Smooth muscle cell of the brain vasculature (primary cell): ENCODE results near the gene MAEA.

Experiments used
- DNase-seq: peaks from one replicate; pipeline ENCODE4 v3.0.0-alpha.2; 2012; ENCODE audit warnings: low read depth, low spot score

The MAEA gene

DNA sequence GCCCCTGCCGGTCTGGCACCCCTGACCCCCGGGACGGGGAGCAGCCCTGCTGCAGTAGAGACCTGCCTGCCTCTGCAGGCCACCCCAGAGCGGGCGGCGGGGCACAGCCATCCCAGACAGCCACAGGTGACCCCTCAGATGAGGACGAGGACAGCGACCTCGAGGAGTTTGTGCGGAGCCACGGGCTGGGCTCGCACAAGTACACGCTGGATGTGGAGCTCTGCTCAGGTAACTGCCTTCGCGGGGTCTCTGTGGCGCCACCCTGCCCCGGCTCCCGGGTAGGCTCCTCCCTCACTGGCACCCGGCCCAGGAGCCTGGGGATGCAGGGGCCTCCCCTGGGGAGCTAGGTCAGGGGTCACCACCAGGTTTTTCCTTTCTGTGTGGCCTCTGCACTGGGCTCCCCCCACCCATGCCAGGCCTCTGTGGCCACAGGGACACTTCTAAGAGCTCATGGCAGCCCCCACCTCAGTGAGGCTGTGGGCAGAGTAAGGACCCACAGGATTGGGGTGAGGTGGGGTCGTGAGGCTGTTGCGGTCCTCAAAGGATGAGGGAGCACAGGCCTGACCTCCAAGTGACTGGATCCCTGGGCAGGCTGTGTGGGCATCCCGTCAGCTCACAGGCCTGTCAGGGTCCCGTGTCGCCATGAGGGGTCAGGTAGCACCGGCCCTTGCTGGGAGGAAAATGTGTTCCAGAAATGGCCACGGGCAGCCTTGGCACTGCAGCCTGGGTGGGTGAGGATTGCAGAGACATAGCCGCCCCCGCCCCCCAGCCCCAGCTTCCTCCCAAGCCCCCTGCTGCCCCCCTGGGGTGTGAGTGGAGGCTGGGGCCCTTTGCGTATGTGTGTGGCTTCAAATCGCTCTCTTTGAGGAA is 63.7 kb downstream of the MAEA start:
- no peak for DNase-seq

DNA sequence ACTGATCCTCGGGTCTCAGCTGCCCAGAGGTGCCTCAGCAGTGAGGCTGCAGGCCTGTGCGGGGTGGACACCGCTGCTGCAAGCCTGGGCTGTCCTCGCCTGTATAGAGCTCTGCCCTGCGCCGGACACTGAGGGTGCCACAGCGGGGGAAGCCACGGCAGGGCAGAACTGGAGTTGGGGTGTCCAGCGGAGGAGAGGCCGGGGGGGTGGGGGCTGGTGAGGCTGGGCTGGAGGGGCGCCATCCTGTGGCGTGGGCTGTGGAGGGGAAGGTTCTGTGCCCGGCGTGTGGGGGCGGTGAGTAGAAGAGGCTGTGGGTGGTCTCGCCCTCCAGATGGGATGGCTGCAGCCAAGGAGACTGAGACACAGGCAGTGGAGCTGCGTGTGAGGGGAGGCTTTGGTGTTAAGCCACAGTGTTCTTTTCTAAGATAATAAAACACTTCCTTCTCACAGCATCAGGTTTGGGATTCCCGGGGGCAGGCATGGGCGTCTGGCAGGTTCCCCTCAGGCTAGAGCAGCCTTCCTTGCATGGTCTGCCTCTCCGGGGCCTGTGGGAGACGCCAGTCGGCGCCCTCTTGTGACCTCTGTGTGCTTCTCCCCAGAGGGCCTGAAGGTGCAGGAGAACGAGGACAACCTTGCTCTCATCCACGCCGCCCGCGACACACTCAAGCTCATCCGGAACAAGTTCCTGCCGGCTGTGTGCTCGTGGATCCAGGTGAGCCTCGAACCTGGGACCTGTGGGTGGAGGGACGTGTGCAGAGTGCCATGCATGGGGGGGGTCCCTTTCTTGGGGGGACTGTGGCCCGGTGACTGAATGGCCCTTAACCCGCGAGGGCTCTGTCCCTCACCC is 64.7 kb downstream of the MAEA start:
- DNase-seq: no peak

DNA sequence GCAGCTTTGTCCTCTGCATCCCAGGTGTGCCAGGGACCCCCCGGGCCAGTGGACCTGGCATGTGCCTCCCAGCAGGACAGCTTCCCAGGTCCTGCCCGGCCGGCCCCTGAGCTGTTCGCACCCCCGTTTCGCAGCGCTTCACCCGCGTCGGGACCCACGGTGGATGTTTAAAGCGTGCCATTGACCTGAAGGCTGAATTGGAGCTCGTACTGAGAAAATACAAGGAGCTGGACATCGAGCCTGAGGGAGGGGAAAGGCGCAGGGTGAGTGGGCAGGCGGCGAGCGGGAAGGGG is 65.2 kb downstream of the MAEA start:
- no peak for DNase-seq

- no peak for DNase-seq
These were observed 65.7 kb downstream of the MAEA start for GRCh38 chr4:1355378-1355777.

- no peak for DNase-seq
These were observed 66.7 kb downstream of the MAEA start for GRCh38 chr4:1356181-1356998.

DNA sequence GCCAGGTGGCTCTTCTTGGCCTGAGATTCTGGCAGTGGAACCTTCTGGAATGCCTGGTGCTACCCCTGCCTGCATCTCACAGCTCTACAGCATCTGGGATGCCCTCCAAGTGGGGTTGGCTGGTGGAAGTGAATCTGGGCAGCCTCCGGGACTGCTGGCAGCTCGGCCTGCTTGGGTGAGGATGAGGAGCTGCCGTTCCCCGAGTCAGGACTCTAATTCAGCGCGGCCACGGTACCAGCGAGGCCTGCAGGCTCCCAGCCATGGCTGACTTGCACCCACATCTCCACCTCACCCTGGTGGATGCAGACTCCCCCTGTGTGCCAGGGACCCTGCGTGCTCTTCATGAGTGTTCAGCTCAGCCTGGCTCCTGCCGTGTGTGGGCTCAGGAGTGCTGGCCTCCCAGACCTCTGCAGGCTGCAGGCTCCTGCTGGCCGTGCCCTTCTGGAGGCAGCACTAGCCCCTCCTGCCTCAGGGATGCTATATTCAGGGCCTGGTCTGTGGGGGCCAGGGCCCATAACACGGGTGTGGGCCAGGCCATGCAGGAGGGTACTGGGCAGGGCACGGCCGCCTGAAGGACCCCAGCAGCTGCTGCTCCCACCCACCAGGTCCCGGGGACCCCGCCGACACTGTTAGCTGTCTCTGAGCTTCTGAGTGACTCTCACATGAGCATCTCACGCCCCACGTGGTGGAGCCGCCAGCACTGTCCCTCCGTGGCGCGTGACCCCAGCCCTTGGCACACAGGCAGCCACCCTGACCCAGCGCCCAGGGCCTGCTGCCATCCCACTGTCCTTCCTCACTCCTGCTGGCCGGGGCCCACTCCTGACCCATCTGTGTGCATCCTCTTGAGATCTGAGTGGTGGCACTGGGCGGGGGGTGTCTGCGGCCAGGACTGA is 67.9 kb downstream of the MAEA start:
- DNase-seq: no peak

- DNase-seq: no peak
These were observed 68.9 kb downstream of the MAEA start for GRCh38 chr4:1358421-1359143.

DNA sequence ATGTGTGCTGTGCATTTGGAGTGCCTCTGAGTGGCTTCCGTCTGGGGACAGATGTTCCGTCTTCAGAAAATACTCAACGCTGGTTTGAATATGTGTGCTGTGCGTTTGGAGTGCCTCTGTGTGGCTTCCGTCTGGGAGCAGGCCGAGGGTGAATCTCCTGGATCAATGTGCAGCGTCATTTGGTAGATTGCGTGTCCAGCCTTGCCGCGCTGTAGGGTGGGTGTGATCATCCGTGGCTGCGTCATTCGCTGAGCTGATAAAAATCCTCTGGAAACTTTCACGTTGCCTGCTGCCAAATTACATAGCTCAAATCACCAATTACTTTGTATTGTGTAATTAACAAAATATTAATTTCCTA is 69.4 kb downstream of the MAEA start:
- DNase-seq: no peak

- no peak for DNase-seq
These were observed 70.3 kb downstream of the MAEA start for GRCh38 chr4:1359976-1360375.

- peak; percentile 21 for DNase-seq
These were observed 71.0 kb downstream of the MAEA start for GRCh38 chr4:1360423-1361283.

DNA sequence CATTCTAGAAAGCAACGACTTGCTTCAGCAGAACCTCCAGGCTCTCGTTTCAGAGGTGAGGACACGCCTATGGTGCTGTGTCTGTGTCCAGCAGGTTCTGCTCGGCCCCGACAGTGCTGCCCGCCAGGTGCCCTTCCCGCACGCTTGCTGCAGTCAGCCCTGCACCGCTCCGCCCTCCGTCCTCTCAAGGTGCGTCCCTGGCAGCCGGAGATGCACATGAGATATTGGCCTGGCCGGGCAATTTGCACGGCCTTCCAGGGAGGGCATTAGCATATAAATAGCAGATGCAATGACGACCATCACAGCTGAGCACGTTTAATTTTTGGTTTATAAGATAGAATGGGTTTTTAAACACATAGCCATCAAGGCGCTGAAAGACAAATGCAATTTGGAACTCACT is 71.7 kb downstream of the MAEA start:
- no peak for DNase-seq

GRCh38 chr4:1362046-1362445 is 72.4 kb downstream of the MAEA start:
- DNase-seq: no peak

GRCh38 chr4:1362521-1362920 is 72.8 kb downstream of the MAEA start:
- no peak for DNase-seq

- DNase-seq: no peak
These were observed 73.8 kb downstream of the MAEA start for GRCh38 chr4:1363513-1363912.

GRCh38 chr4:1364217-1364616 is 74.5 kb downstream of the MAEA start:
- DNase-seq: no peak

- no peak for DNase-seq
These were observed 75.1 kb downstream of the MAEA start for GRCh38 chr4:1364748-1365147.

GRCh38 chr4:1365271-1366178 is 75.8 kb downstream of the MAEA start:
- DNase-seq: no peak

GRCh38 chr4:1366371-1367229 is 76.9 kb downstream of the MAEA start:
- DNase-seq: no peak
